Right cardiac atrium (tissue), 5 donors: ENCODE results near the gene LPCAT2. TPM values are rescaled to one million over a fixed set of nuclear protein-coding genes. Genes with fewer than 3 reads are reported as not detected.
A peak's percentile ranks its signal among the peaks of the same experiment; 100 is the strongest.

Experiments used
- ATAC-seq, 2 donors: fragments of 200-7000 bp; cut with Tn5 transposase; one replicate each; pipeline versions ENCODE4 v1.8.0 to v1.9.1; 2020; ENCODE audit warnings: moderate library complexity in 2 of 2, mild to moderate bottlenecking in 1 of 2
- DNase-seq, 3 donors: peaks; one replicate each; pipeline ENCODE4 v3.0.0-alpha.2; 2020
- H3K27ac ChIP-seq: one replicate; pipeline ENCODE4 v1.5.1; 2013; ENCODE audit warnings: mild to moderate bottlenecking, low read length, control low read depth, moderate library complexity
- H3K27me3 ChIP-seq: one replicate; pipeline ENCODE4 v1.6.1; 2013; ENCODE audit not compliant: control insufficient read depth, insufficient read depth
- H3K4me1 ChIP-seq: one replicate; pipeline ENCODE4 v1.6.1; 2013; ENCODE audit warnings: low read length; ENCODE audit not compliant: control insufficient read depth, insufficient read depth
- H3K4me3 ChIP-seq: one replicate; pipeline ENCODE4 v1.5.1; 2013; ENCODE audit warnings: low read length, control low read depth
- H3K9me3 ChIP-seq: one replicate; pipeline ENCODE4 v1.6.1; 2013; ENCODE audit warnings: low read length; ENCODE audit not compliant: control insufficient read depth
- WGBS: extraction: QIAGEN DNeasy Blood & Tissue Kit; methylation state at CpG from one replicate; pipeline ENCODE4 v1.1.7; 2013; 5-methylcytosine and 5-hydroxymethylcytosine counted together
- intact Hi-C, 4 donors: fragments of 100-400 bp; cut with DNase I; formaldehyde crosslinking; loops; one replicate each; pipeline versions ENCODE4 v1.11.0 to v1.14.0; 2022 to 2023
- polyA plus RNA-seq: library from polyadenylated mRNA; stranded (reverse); fragments of 200-250 nt; gene quantifications from one replicate; pipeline ENCODE4 v1.2.3, GENCODE V29; 2013
- total RNA-seq, 4 donors: library from RNA; stranded (reverse); fragmentation: NEBNext Ultra II Directional; extraction: Animal tissue kit (Norgen Biotek cat#: 25700); gene quantifications; one replicate each; pipeline ENCODE4 v1.2.1, GENCODE V29; 2021
- donor health status: healthy with polysubstance abuse.
- donor health status: DM: no; HTN: yes; CAD: no.
- donor health status: DM: no; HTN: no; CAD: no.
- donor health status: DM: no; HTN: yes; CAD: no; lungs with severe emphysema.
- donor health status: DM: yes; HTN: yes; CAD: no.

The LPCAT2 gene
- total and polyA plus RNA-seq, 5 donors = 4.0 to 10.9 (median 6.6) TPM

GRCh38 chr16:55503726-55504550, 4.9 kb upstream of the LPCAT2 start:
- 93% methylated on average over 8 of the region's 8 CpGs for WGBS
- H3K4me1 ChIP-seq = peaks cover 13% of the 10 kb centered on the region
- no peak overlapping the region for H3K27ac ChIP-seq

DNA sequence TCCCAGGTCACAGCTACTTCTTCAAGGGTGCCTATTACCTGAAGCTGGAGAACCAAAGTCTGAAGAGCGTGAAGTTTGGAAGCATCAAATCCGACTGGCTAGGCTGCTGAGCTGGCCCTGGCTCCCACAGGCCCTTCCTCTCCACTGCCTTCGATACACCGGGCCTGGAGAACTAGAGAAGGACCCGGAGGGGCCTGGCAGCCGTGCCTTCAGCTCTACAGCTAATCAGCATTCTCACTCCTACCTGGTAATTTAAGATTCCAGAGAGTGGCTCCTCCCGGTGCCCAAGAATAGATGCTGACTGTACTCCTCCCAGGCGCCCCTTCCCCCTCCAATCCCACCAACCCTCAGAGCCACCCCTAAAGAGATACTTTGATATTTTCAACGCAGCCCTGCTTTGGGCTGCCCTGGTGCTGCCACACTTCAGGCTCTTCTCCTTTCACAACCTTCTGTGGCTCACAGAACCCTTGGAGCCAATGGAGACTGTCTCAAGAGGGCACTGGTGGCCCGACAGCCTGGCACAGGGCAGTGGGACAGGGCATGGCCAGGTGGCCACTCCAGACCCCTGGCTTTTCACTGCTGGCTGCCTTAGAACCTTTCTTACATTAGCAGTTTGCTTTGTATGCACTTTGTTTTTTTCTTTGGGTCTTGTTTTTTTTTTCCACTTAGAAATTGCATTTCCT, 3.4 kb upstream of the LPCAT2 start:
- Histone ChIP-seq H3K9me3 (no peaks in the 10 kb centered on the region), H3K27me3 (no peaks in the 10 kb centered on the region), H3K4me3 (no peak overlapping the region), H3K4me1 (peaks cover 10% of the 10 kb centered on the region), H3K27ac (no peak overlapping the region)
- WGBS = 93% methylated on average over 10 of the region's 10 CpGs
- DNase-seq (peak in 1 of 3 donors; percentile 27), ATAC-seq (no peak)
- intact Hi-C loops = no loop called here

More at GRCh38 chr16:55503726-55504550, 4.9 kb upstream of the LPCAT2 start:
- no peak overlapping the region for H3K4me3 ChIP-seq
- no peaks in the 10 kb centered on the region for H3K9me3 ChIP-seq
- DNase-seq = no peak
- intact Hi-C loops = no loop called here
- ATAC-seq = no peak
- H3K27me3 ChIP-seq = no peaks in the 10 kb centered on the region

- intact Hi-C loops = no loop called here
- Histone ChIP-seq H3K27me3 (no peaks in the 10 kb centered on the region), H3K4me1 (peaks cover 10% of the 10 kb centered on the region), H3K9me3 (no peaks in the 10 kb centered on the region), H3K27ac (no peak overlapping the region), H3K4me3 (no peak overlapping the region)
- no peak for DNase-seq
- WGBS = 79% methylated on average over 7 of the region's 7 CpGs
- ATAC-seq = no peak
Measured at GRCh38 chr16:55506083-55506482, 2.8 kb upstream of the LPCAT2 start.

- Histone ChIP-seq H3K4me1 (peaks cover 6% of the 10 kb centered on the region), H3K4me3 (no peak overlapping the region), H3K27me3 (no peaks in the 10 kb centered on the region), H3K27ac (no peak overlapping the region), H3K9me3 (no peaks in the 10 kb centered on the region)
- intact Hi-C loops = no loop called here
- ATAC-seq = no peak
- no peak for DNase-seq
- 50% methylated on average over 4 of the region's 4 CpGs for WGBS
Measured at GRCh38 chr16:55506708-55507107, 2.2 kb upstream of the LPCAT2 start.

DNA sequence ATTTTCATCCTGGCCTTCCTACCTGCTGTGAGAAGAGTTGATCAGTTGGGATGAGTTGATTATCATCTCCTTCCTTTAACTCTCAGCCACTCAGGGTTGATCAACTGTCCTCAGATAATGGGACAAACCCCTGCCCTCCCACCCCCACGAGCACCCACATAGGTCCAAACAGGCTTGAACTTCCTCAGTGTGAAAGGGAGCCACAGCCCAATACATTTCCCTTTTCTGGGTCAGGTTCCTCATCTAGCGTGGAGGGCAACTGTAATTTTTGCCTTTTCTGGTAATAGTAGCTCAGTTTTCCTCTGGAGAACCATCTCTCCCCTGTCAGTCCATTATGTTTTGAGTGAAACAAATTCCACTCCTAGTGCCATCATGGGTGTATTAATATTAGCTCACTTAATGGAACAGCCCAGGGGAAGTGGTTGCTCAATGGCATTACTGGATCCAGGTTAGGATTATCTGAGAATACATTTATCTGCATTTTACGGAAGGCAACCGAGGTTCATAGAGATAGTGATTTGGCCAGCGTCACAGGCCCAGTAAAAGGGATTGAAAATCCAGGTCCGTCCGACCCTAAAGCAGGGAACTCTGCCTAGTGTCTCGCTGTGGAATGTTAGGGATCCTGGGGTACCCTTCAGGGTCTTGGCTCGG, 476 bp upstream of the LPCAT2 start:
- WGBS = 54% methylated on average over 9 of the region's 9 CpGs

DNA sequence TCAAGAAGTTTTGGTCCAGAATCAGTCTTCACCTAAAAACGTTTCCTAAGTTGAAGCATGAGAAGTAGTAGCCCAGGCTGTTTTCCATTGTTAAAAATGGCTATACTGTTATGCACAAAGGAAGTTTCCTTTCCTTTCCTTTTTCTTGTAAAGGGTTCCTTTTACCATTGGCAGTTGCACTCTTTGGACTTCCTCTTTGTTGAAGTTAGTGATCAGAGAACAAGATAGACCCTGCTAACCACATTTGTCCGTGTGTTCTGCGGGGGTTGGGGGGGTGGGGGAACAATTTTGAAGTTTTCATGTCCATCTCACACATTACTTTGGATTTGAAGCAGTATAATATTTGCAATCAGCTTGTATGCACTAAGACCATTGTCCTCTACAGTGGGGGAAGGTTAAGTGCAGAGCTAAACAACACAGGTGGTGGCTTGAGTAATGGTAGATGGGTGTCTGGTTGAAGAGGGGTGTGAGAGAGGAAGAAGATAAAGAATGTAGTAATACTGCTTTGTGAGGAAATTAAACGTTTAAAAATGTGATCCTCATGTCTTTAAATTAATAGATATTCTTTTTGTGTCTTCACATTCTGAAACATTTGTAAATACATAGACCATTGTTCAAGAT, 1.4 kb downstream of the LPCAT2 start:
- no peaks in the 10 kb centered on the region for H3K4me1 ChIP-seq
- no peaks in the 10 kb centered on the region for H3K27me3 ChIP-seq
- peak overlapping the region; percentile 70 for H3K4me3 ChIP-seq
- H3K27ac ChIP-seq = no peak overlapping the region
- WGBS = 40% methylated on average over 4 of the region's 4 CpGs
- DNase-seq (no peak), ATAC-seq (no peak)
- intact Hi-C loops = no loop called here
- no peaks in the 10 kb centered on the region for H3K9me3 ChIP-seq

More for the DNA sequence above, 476 bp upstream of the LPCAT2 start:
- intact Hi-C loops = no loop called here
- H3K9me3 ChIP-seq = no peaks in the 10 kb centered on the region
- peak overlapping the region; percentile 70 for H3K4me3 ChIP-seq
- H3K27me3 ChIP-seq = no peaks in the 10 kb centered on the region
- ATAC-seq = peak; percentile 30
- no peaks in the 10 kb centered on the region for H3K4me1 ChIP-seq
- DNase-seq = no peak
- peak overlapping the region; percentile 30 for H3K27ac ChIP-seq

- Histone ChIP-seq H3K27me3 (no peaks in the 10 kb centered on the region), H3K4me3 (no peak overlapping the region), H3K27ac (no peak overlapping the region), H3K4me1 (no peaks in the 10 kb centered on the region), H3K9me3 (no peaks in the 10 kb centered on the region)
- WGBS = 100% methylated on average over 1 of the region's 1 CpG
- no peak for ATAC-seq
- DNase-seq = no peak
- intact Hi-C loops = no loop called here
Measured at GRCh38 chr16:55512941-55513340, 4.1 kb downstream of the LPCAT2 start.

DNA sequence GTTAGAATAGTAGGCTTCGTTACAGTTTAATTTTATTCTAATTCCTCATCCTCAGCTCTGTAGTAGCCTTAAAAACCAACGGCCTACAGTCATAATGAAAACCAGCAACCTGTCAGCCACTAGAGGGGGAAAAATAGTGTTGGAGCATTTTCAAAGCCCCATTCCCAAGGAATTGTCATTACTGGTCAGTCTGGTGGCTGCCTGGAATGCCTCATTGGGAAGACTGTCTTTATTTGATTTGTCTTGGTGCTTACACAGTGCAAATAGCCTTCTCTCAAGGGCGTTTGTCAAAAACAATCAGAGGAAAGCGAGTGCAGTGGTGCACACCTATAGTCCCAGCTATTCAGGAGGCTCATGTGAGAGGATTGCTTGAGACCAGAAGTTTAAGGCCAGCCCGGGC, 4.7 kb downstream of the LPCAT2 start:
- ATAC-seq = no peak
- no peak for DNase-seq
- no peak overlapping the region for H3K27ac ChIP-seq
- H3K4me3 ChIP-seq = no peak overlapping the region
- intact Hi-C loops = no loop called here
- WGBS = 94% methylated on average over 5 of the region's 5 CpGs
- H3K9me3 ChIP-seq = no peaks in the 10 kb centered on the region
- H3K27me3 ChIP-seq = no peaks in the 10 kb centered on the region
- H3K4me1 ChIP-seq = no peaks in the 10 kb centered on the region

GRCh38 chr16:55515111-55515510, 6.2 kb downstream of the LPCAT2 start:
- H3K27me3 ChIP-seq = no peaks in the 10 kb centered on the region
- no peaks in the 10 kb centered on the region for H3K9me3 ChIP-seq
- ATAC-seq (no peak), DNase-seq (no peak)
- H3K4me3 ChIP-seq = no peak overlapping the region
- H3K27ac ChIP-seq = no peak overlapping the region
- 100% methylated on average over 1 of the region's 1 CpG for WGBS
- intact Hi-C loops = no loop called here
- no peaks in the 10 kb centered on the region for H3K4me1 ChIP-seq

- Histone ChIP-seq H3K4me1 (no peaks in the 10 kb centered on the region), H3K27me3 (no peaks in the 10 kb centered on the region), H3K9me3 (no peaks in the 10 kb centered on the region), H3K4me3 (no peak overlapping the region), H3K27ac (no peak overlapping the region)
- ATAC-seq (no peak), DNase-seq (no peak)
- WGBS = 0% methylated on average over 1 of the region's 1 CpG
- intact Hi-C loops = no loop called here
Measured at GRCh38 chr16:55521792-55522191, 12.9 kb downstream of the LPCAT2 start.

GRCh38 chr16:55526441-55526840, 17.6 kb downstream of the LPCAT2 start:
- no peaks in the 10 kb centered on the region for H3K9me3 ChIP-seq

More at GRCh38 chr16:55526441-55526840, 17.6 kb downstream of the LPCAT2 start:
- 36% methylated on average over 2 of the region's 2 CpGs for WGBS
- H3K27ac ChIP-seq = no peak overlapping the region
- H3K27me3 ChIP-seq = no peaks in the 10 kb centered on the region
- DNase-seq (no peak), ATAC-seq (no peak)
- H3K4me3 ChIP-seq = no peak overlapping the region
- intact Hi-C loops = no loop called here
- no peaks in the 10 kb centered on the region for H3K4me1 ChIP-seq
